Right lobe of liver (tissue), 4 donors: ENCODE data around the gene AGT.

ENCODE experiments used
- CTCF ChIP-seq, 4 donors: fragments of 200-600 bp in 3 of 4; fragments of 450-650 bp in 1 of 4; IDR thresholded peaks; one replicate each; pipeline versions ENCODE4 v1.5.1 to v1.8.0; 2016 to 2022; ENCODE audit warnings: antibody characterized with exemption in 4 of 4, mild to moderate bottlenecking in 2 of 4
- POLR2A ChIP-seq: fragments of 450-650 bp; IDR thresholded peaks from one replicate; pipeline ENCODE4 v1.6.1; 2017; ENCODE audit warnings: antibody characterized with exemption, mild to moderate bottlenecking
- donor health status: DM: no; HTN: no; CAD: no.
- donor health status: DM: no; HTN: no; CAD: no.
- donor health status: DM: no; HTN: yes; CAD: no.

GRCh38 chr1:230710543-230710904 is 3.4 kb downstream of the AGT start:
- no peak for TF ChIP-seq CTCF (IDR thresholded peaks at IDR 0.05)
- TF ChIP-seq POLR2A = no peak
